Upper lobe of left lung (tissue), 4 donors: ENCODE results near the gene ADGRV1.
"Not testable (repeated sequence)": the region's sequence is repeated elsewhere in the genome, so short reads cannot be mapped to it uniquely, and the experiment has no call there.

ENCODE experiments used
- EP300 ChIP-seq, 4 donors: sonication (generic); formaldehyde crosslinking; IDR thresholded peaks; one replicate each; pipeline ENCODE4 v1.5.1; 2017; ENCODE audit warnings: antibody characterized with exemption in 4 of 4, control low read depth in 2 of 4
- POLR2AphosphoS5 ChIP-seq, 2 donors: sonication (generic); formaldehyde crosslinking; IDR thresholded peaks; one replicate each; pipeline ENCODE4 v1.5.1; 2017; ENCODE audit warnings: antibody characterized with exemption in 2 of 2
- TF ChIP-seq, protein P1 (sequence below), 6 experiments: fragments of 450-650 bp in 4 of 6; fragments of 200-600 bp in 2 of 6; sonication (generic) in 2 of 6; IDR thresholded peaks; one replicate each; pipeline ENCODE4 v1.5.1; 2016 to 2019; ENCODE audit warnings: antibody characterized with exemption in 6 of 6

DNA sequence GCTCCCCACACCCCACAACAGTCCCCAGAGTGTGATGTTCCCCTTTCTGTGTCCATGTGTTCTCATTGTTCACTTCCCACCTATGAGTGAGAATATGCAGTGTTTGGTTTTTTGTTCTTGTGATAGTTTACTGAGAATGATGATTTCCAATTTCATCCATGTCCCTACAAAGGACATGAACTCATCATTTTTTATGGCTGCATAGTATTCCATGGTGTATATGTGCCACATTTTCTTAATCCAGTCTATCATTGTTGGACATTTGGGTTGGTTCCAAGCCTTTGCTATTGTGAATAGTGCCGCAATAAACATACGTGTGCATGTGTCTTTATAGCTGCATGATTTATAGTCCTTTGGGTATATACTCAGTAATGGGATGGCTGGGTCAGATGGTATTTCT is 127.8 kb downstream of the ADGRV1 start:
- not testable (repeated sequence) for TF ChIP-seq EP300, POLR2AphosphoS5 (IDR thresholded peaks at IDR 0.05)
- TF ChIP-seq, protein P1, sequence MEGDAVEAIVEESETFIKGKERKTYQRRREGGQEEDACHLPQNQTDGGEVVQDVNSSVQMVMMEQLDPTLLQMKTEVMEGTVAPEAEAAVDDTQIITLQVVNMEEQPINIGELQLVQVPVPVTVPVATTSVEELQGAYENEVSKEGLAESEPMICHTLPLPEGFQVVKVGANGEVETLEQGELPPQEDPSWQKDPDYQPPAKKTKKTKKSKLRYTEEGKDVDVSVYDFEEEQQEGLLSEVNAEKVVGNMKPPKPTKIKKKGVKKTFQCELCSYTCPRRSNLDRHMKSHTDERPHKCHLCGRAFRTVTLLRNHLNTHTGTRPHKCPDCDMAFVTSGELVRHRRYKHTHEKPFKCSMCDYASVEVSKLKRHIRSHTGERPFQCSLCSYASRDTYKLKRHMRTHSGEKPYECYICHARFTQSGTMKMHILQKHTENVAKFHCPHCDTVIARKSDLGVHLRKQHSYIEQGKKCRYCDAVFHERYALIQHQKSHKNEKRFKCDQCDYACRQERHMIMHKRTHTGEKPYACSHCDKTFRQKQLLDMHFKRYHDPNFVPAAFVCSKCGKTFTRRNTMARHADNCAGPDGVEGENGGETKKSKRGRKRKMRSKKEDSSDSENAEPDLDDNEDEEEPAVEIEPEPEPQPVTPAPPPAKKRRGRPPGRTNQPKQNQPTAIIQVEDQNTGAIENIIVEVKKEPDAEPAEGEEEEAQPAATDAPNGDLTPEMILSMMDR (IDR thresholded peaks at IDR 0.05): not testable (repeated sequence)
